GM21717 (cell line): Measurements from ENCODE around the gene GPR137.
A peak's percentile ranks its signal among the peaks of the same experiment; 100 is the strongest.
"Not testable (repeated sequence)": the region's sequence is repeated elsewhere in the genome, so short reads cannot be mapped to it uniquely, and the experiment has no call there.

Experiments
- ATAC-seq: cut with Tn5 transposase; IDR thresholded peaks from one replicate; pipeline ENCODE4 v1.9.1; 2021; ENCODE audit warnings: mild to moderate bottlenecking, moderate library complexity; ENCODE audit not compliant: unreplicated experiment

The GPR137 gene

DNA sequence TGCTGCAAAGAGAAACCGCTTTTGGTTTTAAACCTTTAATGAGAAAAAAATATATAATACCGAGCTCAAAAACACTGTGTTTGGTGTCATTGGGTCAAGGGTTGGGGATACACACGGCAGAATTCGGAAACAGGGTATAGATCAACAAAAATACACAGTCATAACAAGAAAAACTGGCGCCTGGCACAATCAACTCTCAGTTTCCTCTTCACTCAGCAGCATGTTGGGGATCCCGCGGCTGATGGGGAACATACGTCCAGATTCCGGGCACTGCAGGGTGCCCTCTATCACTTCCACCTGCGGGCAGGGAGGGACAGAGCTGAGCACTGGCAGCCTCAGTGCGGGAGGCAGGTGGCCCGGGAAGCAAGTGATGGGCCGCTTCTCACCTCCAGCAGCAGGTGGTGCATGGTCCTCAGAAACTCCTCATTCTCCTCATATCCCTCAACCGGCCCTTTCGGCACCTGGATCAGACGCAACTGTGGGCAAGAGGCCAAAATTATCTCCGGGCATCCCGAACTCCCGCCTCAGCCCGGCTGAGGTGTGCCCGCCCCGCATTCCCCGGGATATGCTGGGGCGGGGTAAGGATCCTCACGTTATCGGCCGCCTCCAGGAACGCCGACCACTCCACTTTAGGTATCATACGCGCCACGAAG lies 31.1 kb downstream of the GPR137 start:
- ATAC-seq: peak; percentile 5

- peak; percentile 41 for ATAC-seq
Observed at GRCh38 chr11:64317325-64317960, 31.8 kb downstream of the GPR137 start, which contains the start of gene TRMT112. TRMT112 (minus strand) TSS chr11:64317559; CDS start chr11:64317526, 33 bp downstream.

GRCh38 chr11:64317961-64318765 lies 32.5 kb downstream of the GPR137 start, which contains the start of gene PRDX5:
PRDX5 (plus strand) TSS chr11:64318121; CDS start chr11:64318216, 95 bp downstream.
- ATAC-seq: peak; percentile 48

DNA sequence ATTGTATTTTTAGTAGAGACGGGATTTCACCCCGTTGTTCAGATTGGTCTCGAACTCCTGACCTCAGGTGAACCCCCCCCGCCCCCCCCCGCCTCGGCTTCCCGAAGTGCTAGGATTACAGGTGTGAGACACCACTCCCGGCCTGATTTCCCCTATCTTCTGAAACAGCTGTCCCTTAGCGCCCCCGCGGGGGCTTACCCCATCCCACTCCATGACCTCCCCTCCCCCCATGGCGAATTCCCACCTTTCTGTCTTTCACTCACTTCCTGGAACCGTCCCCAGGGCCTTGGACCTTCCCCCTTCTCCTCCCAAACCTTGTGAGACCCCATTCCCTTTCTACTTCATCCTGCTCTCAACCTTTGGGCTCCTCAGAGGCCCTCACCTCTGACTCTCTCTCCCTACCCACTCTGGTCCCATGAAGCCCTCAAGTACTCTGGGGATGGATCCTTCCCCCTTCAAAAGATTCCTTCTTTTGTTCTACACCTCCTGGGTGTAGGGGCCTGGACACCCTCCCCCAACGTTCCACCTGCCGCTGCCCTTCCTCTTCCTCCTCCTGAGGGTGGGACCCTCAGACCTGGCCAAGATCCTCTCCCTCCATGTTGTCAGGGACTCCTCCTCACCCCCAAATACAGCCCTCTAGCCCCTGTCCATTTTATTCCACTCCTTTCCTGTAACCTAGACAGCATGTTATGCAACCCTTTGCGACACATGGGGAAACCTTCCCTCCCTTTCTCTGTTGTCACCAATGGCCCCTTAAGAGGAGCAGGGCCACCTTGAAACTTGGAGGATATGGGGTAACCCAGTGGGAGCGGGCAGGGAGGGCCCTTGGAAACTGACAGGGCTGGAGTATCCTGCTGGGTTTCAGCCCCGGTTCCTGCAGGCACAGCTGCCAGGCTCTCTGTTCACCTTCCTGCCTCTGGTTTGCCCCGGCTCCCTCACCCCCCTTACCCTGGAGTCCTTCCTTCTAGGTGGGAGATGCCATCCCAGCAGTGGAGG lies 33.4 kb downstream of the GPR137 start:
- no peak for ATAC-seq

GRCh38 chr11:64320556-64320955 lies 34.9 kb downstream of the GPR137 start:
- no peak for ATAC-seq

- no peak for ATAC-seq
Observed at GRCh38 chr11:64321026-64321425, 35.4 kb downstream of the GPR137 start.

- ATAC-seq: no peak
Observed at GRCh38 chr11:64321533-64321932, 35.9 kb downstream of the GPR137 start.

GRCh38 chr11:64322925-64323260 lies 37.2 kb downstream of the GPR137 start:
- no peak for ATAC-seq

- no peak for ATAC-seq
Observed at GRCh38 chr11:64323373-64323772, 37.7 kb downstream of the GPR137 start.

DNA sequence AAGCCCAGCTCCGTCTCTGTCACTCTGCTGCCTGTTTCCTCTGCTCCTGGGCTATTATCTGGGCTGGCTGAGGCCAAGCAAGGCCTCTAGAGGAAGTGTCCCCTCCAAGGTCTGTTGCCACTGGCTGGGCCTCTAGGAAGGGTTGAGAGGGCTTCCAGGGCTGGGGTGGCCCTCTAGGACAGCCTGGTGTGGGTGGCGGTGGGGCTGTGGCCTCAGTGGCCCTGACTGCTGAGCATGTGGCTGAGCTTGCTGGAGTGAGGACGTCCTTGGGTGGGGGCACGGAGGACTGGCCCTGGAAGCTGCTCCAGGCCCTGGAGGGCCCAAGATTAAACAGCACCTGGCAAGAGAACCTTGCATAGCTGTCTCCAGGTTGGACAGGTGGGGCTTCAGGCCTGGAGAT lies 38.3 kb downstream of the GPR137 start:
- ATAC-seq: not testable (repeated sequence)

GRCh38 chr11:64324692-64325469 lies 39.2 kb downstream of the GPR137 start:
- ATAC-seq: no peak

- ATAC-seq: no peak
Observed at GRCh38 chr11:64327375-64327774, 41.7 kb downstream of the GPR137 start.

DNA sequence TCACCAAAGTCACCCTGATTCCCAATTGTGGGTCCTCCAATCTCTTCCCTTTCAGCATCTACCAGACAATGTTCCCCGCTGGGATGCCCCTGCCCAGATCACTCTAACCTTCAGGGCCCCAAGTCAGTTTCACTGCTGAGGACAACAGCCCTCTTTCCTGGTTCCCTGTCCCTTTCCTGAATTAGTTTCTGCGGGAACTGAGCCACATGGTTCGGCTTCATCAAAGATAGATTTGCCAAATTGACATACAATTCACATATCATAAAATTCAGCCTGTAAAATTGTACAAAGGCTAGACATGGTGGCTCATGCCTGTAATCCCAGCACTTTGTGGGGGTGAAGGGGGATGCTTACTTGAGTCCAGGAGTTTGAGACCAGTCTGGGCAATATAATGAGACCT lies 42.3 kb downstream of the GPR137 start:
- ATAC-seq: no peak

- no peak for ATAC-seq
Observed at GRCh38 chr11:64330888-64331287, 45.2 kb downstream of the GPR137 start.

DNA sequence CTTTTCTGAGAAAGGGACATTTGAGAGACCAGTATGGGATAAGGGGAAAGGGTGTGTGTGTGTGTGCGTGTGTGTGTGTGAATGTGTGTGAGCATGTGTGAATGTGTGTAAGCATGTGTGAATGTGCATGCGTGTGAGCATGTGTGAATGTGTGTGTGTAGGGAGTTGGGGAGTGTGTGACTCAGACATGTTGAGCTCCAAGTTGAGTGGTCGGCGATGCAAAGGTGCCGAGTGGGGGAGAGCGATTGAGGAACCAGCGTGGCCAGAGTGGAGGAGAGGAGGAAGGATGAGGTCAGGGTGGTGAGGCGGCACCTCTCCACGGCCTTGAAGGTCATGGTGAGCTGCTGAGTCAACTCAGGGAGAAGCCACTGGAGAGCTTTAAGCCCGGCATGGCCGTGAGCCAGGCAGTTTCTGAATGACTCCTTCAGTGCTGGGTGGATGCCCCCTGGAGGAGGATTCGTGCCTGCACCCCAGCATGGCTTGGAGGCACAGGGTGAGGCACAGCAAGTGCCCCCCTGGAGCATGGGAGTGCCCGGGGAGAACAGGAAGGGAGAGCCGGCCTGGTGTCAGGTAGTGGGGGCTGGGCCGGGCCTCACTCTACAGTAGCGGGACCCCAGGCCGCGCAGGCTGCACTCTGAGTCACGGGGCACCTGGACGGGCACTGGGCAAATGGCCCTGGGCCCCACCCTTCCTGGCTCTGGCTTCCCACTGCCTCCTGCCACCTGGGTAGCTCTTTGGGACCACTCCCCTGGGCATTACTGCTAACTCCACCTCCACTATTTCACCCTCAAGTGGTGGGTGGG lies 46.1 kb downstream of the GPR137 start:
- peak; percentile 51 for ATAC-seq

GRCh38 chr11:64333556-64333955 lies 47.9 kb downstream of the GPR137 start:
- no peak for ATAC-seq

DNA sequence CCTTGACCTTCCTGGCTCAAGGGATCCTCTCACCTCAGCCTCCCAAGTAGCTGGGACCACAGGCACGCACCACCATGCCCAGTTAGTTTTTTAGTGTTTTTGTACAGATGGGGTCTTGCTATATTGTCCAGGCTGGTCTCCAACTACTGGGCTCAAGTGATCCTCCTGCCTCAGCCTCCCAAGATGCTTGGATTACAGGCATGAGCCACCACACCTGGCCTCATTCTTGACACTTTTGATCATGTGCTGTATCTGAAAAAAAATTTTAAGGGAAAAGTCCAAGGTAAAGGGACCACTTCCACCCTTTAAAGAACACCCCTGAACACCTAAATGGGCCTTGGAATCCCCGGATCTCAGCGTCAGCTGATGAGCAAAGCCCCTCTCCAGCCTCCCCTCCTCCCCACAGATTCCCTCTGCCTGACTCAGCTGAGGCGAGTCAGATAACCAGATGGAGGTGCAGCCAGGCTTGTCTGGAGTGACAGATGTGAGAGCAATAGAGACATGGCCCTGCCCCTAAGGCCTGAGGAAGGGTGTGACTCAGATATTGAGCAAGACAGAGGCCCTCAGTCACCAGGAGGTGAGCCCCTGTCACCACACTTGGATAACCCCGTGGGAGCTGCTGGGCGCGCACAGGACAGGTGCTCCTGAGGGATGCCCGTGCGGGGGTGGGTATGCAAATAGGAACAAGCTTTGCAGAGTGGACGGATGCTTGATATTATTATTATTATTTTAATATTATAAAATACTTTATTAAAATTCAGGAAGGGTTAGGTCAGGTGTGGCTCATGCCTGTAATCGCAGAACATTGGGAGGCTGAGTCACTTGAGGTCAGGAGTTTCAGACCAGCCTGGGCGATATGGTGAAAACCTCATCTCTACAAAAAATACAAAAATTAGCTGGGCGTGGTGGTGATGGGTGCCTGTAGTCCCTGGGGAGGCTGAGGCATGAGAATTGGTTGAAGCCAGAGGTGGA lies 49.4 kb downstream of the GPR137 start:
- ATAC-seq: peak; percentile 61
